ENCODE data around the gene NFATC2IP.

The NFATC2IP gene

GRCh38 chr16:28950648-28951409, at the start of gene NFATC2IP:
TSS of gene NFATC2IP (plus strand) at chr16:28950937. CDS start at chr16:28951012, 75 bp downstream.
- peak; percentile 99 for DNase-seq (ENCODE audit: low read depth)

- DNase-seq (ENCODE audit: low read depth): no peak
These were observed 48.9 kb upstream of the NFATC2IP start for GRCh38 chr16:28901862-28902261.

DNA sequence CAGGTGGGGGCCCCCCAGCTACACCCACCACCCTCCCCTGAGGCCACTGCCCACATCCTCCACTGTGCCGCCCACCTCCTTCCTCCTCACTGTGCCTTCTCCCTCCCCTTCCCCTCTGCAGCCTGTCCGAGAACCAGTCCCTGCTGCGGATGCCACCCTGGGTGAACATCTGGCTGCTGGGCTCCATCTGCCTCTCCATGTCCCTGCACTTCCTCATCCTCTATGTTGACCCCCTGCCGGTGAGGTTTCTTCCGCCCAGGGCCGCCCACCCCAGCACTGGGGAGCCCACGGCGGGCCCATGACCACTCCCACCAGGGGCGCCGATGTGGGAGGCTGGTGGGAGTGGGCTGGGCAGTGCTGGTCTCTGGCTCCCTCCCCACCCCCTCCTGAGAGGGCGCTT, 47.8 kb upstream of the NFATC2IP start:
- no peak for DNase-seq (ENCODE audit: low read depth)

DNA sequence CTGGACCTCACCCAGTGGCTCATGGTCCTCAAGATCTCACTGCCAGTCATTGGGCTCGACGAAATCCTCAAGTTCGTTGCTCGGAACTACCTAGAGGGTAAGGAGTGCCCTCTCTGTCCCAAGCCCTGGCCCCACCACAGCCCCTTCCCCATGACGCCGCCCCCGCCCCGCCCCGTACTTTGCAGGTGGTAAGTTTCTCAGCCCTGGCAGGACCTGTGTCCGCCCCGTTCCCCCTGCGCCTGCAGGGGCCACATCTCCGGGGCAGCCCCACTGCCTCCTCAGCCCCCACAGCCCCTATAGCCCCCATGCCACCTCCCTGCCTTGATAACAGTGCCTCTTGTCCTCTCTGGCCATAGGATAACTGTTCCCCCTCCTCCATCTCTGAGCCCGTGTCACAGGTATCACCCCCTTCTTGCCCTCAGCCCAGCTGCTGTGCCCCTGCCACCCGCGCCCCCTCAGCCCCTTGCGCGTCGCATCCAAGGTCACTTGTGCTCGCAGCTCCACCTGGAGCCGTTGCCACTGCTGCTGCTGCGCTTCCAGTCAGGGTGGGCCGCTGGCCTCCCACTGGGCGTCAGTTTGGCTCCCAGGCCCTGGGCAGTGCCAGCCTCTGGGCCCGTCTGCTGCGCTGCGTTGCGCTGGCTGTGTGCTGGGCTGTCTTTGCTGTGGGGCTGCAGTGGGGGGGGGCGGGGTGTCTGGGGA, 47.2 kb upstream of the NFATC2IP start:
- DNase-seq (ENCODE audit: low read depth): no peak

DNA sequence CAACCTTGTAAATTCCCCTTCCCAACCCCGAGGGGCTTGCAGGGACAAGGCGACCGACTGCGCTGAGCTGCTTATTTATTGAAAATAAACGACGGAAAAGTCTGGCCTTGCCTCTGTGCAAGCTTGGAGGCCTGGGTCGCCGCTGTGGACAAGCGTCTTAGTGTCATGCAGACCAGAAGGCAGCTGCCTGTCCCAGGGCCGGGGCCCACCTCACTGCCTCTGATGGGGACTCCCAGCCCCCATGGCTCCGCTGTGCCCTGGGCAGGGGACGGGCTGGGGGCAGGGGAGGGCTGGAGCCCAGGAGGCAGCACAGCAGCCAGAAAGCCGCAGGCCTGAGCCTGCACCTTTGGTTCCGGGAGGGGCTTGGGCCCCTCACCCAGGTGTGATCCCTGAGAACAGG, 46.4 kb upstream of the NFATC2IP start:
- no peak for DNase-seq (ENCODE audit: low read depth)

DNA sequence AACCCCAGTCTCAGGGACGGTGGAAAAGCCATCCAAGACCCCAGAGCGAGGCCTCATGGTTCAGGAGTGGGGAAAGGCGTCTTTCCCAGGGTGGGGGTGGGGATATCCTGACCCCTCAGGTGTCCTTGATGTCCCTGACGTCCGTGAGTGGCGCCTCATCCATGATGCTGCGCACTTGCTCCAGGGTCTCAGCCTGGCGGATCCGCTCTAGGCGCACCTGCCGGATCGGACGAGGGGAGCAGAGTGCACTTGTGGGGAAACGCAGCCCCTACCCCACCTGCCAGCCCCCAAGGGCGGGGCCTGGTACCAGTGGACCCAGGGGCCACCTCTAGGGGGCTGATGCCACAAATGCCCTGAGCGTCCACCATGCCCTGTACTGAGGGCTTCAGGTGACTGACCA, 45.9 kb upstream of the NFATC2IP start:
- no peak for DNase-seq (ENCODE audit: low read depth)

GRCh38 chr16:28905229-28905754, 45.4 kb upstream of the NFATC2IP start:
- no peak for DNase-seq (ENCODE audit: low read depth)

- DNase-seq (ENCODE audit: low read depth): no peak
These were observed 44.9 kb upstream of the NFATC2IP start for GRCh38 chr16:28905800-28906372.

DNA sequence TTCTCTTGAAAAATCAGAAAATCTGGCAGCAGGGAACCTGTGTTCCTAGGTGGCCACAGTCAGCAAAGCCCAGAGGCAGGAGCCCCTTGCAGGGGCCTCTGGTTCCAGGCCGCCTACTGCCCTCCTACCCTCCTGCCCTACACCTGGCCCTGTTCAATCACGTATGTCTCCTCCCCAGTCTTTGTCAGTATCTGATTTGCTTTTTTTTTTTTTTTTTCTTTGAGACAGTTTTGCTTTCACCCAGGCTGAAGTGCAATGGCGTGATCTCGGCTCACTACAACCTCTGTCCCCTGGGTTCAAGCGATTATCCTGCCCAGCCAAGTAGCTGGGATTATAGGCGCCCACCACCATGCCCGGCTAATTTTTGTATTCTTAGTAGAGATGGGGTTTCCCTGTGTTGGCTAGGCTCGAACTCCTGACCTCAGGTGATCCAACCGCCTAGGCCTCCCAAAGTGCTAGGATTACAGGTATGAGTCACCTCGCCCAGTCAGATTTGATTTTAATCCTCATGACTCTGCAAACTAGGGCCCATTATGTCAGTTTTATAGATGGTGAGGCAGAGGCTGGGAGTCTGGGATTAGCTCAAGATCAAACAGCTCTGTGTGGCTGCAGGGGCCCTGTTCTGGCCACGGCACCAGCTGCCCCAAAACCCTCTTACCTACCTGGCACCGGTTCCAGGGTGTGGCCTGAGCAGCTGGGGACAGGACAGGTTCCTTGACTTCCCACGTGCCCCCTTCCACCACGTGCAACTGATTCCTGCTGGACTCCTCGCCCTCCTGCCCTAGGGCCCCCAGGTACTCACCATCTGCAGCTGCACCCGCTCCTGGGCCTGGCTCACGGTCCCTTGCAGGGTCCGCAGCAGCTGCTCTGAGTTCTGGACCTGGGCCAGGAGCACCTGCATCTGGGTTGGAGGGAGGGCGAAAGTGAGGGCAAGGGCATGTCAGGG, 40.4 kb upstream of the NFATC2IP start:
- DNase-seq (ENCODE audit: low read depth): no peak

DNA sequence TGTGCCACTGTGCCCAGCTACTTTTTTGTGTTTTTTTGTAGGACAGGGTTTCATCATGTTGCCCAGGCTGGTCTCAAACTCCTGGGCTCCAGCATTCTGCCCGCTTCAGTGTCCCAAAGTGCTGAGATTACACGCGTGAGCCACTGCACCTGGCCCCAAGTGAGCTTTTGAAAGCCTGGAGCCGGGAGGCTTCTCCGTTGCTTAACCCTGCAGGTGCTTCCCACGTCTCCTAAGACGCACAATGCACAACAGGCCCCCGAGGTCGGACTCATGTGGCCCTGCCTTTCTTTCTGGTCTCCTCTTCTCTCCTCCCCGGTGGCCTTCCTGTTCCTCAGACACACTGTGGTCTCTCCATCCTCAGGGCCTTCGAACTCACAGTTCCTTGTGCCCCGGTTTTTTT, 38.2 kb upstream of the NFATC2IP start:
- no peak for DNase-seq (ENCODE audit: low read depth)

- DNase-seq (ENCODE audit: low read depth): no peak
These were observed 36.6 kb upstream of the NFATC2IP start for GRCh38 chr16:28913946-28914724.

- DNase-seq (ENCODE audit: low read depth): no peak
These were observed 35.6 kb upstream of the NFATC2IP start for GRCh38 chr16:28915181-28915580.

GRCh38 chr16:28917095-28917494, 33.6 kb upstream of the NFATC2IP start:
- DNase-seq (ENCODE audit: low read depth): no peak

- no peak for DNase-seq (ENCODE audit: low read depth)
These were observed 32.0 kb upstream of the NFATC2IP start for GRCh38 chr16:28918698-28919097.

DNA sequence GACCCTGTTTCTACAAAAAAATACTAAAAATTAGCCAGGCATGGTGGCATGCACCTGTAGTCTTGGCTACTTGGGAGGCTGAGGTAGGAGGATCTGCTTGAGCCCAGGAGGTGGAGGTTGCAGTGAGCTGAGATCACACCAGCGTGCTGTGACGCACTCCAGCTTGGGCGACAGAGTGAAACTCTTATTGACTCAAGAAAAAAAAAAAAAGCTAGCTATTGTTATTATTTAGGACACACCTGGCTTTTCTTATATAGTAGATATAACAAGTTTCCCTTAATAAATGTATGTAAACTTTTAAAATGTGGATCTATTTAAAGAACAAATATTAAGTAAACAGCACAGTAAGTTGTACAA, 27.5 kb upstream of the NFATC2IP start:
- no peak for DNase-seq (ENCODE audit: low read depth)

- DNase-seq (ENCODE audit: low read depth): no peak
These were observed 26.9 kb upstream of the NFATC2IP start for GRCh38 chr16:28923652-28924398.

DNA sequence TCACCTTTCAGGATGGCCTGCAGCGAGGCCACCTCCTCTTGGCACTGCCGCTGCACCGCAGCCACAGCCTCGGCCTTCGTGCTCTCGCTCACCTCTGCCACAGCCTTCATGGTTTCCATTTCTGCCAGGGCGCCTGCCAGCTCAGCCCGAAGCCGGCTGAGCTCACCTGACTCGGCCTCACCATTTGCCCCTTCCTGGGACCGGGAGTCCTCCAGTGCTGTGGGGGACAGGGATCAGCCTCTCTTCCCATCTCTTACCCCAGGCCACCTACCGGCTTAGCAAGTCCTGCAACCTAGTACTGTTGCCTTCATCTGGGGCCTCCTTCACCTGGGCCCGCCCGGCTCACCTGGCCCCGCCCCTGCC, 26.4 kb upstream of the NFATC2IP start:
- no peak for DNase-seq (ENCODE audit: low read depth)

DNA sequence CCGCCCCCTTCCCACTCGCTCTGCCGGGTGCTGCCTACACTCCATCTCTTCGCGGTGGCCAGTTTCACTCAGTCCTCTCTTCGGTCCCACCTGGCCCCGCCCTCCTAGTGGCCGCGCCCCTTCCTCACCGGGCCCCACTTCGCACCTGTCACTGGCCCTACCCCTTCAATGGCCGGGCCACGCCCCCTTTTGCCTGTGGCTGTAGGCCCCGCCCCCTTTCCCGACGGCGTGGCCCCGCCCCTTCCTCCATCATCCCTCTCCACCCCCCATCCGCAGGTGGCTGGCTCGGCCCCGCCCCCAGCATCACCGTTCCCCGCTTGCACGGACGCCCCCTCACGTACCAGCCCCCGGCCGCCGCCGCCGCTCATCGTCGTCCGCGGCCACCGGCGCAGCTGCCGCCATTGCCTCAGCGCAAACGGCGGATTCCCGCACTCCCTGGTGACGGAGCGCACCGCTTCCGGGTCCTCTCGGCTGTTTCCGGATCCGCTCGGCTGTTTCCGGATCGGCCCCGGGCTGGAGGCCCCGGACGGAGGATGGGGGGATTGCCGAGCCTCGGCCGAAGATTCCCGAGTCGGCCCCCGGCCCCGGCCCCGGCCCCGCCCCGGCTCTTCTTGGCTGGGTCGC, 25.9 kb upstream of the NFATC2IP start, which contains the start of gene RABEP2:
RABEP2 (minus strand) TSS at position 477 of the 624 bp plus-strand sequence; CDS start at position 402, 75 bp downstream.
- DNase-seq (ENCODE audit: low read depth): peak; percentile 95

DNA sequence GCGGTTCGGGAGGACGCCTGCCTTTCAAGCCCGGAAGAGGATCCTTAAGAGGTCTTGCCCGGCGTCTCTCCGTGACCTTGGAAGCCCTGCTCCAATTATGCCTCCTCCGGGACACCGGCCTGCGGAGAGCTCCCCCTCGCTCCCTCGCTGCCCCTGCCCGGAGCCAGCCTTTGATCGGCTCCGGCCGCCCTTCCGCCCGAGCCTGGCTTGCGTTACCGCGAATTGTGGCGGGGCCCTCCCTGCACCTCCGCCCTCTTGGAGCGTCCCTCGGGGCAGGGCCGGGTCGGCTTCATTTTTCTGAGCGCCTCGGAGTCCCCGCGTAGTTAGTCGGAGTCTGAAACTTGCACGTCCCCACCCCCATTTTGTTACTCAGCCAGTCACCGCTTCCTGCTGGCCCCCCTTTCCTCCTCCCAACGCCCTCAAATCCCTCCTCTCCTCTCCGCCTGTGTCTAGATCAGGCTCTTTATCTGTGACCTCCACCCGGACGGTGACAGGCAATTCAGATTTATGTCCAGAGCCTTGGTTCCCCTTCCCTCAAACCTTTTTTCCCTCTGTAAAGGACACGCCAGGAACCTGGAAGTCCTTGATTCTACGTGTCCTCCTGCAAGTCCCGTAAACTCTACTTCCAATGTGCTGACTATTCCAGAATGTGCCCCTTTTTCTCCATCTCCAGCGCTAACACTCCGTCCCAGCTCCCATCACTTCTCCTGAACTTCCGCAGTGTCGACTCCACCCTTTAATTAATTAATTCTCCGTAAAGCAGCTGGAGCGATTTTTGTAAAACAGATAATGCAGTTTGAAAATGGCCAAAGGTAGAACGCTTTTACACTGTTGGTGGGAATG, 25.1 kb upstream of the NFATC2IP start:
- peak; percentile 76 for DNase-seq (ENCODE audit: low read depth)
